Adrenal gland (tissue), 5 donors: Measurements from ENCODE around the gene WDR59.

Experiments
- POLR2A ChIP-seq, 2 donors: fragments of 450-650 bp; IDR thresholded peaks; one replicate each; pipeline ENCODE4 v1.6.1; 2017; ENCODE audit warnings: antibody characterized with exemption in 2 of 2, mild to moderate bottlenecking in 2 of 2, moderate library complexity in 1 of 2
- TF ChIP-seq, protein P1 (sequence below), 6 experiments: fragments of 450-650 bp in 4 of 6; fragments of 200-600 bp in 2 of 6; sonication (generic) in 1 of 6; IDR thresholded peaks; 1 replicate in 5 of 6; 2 replicates in 1 of 6; pipeline versions ENCODE4 v1.5.1 to v1.8.0; 2016 to 2021; ENCODE audit warnings: antibody characterized with exemption in 6 of 6, mild to moderate bottlenecking in 2 of 6, moderate library complexity in 1 of 6
- donor health status: DM: no; HTN: no; CAD: no.

DNA sequence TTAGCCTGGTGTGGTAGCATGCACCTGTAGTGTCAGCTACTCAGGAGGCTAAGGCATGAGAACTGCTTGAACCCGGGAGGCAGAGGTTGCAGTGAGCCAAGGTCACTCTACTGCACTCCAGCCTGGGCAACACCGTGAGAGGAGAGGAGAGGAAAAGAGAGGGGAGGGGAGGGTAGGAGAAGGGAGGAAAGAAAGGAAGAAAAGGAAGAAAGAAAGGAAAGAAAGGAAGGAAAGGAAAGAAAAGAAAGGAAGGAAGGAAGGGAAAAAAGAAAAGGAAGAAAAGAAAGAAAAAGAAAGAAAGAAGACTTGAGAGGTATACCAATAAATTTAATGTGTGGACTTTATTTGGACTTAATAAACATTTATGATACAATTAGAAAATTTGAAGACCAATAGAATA, 143.5 kb downstream of the WDR59 start:
- TF ChIP-seq, protein P1, sequence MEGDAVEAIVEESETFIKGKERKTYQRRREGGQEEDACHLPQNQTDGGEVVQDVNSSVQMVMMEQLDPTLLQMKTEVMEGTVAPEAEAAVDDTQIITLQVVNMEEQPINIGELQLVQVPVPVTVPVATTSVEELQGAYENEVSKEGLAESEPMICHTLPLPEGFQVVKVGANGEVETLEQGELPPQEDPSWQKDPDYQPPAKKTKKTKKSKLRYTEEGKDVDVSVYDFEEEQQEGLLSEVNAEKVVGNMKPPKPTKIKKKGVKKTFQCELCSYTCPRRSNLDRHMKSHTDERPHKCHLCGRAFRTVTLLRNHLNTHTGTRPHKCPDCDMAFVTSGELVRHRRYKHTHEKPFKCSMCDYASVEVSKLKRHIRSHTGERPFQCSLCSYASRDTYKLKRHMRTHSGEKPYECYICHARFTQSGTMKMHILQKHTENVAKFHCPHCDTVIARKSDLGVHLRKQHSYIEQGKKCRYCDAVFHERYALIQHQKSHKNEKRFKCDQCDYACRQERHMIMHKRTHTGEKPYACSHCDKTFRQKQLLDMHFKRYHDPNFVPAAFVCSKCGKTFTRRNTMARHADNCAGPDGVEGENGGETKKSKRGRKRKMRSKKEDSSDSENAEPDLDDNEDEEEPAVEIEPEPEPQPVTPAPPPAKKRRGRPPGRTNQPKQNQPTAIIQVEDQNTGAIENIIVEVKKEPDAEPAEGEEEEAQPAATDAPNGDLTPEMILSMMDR (IDR thresholded peaks at IDR 0.05), result no peak
- TF ChIP-seq POLR2A (IDR thresholded peaks at IDR 0.05), result no peak
